SU-DHL-6 (cell line): Measurements from ENCODE around the gene GAPDH.

Source experiments
- EZH2phosphoT487 ChIP-seq: fragments of 200-600 bp; sonication (generic), shearing (Covaris generic); conservative IDR thresholded peaks from 2 replicates; pipeline ENCODE4 v1.6.1; 2018; ENCODE audit warnings: mild to moderate bottlenecking, antibody characterized with exemption, low read length, moderate library complexity, mixed read lengths
- TF ChIP-seq, protein P1 (sequence below): fragments of 200-600 bp; sonication (generic); IDR thresholded peaks from one replicate; pipeline ENCODE4 v1.5.1; 2017; ENCODE audit warnings: antibody characterized with exemption, mild to moderate bottlenecking, low read length, moderate library complexity; ENCODE audit not compliant: insufficient read depth, poor library complexity, severe bottlenecking

DNA sequence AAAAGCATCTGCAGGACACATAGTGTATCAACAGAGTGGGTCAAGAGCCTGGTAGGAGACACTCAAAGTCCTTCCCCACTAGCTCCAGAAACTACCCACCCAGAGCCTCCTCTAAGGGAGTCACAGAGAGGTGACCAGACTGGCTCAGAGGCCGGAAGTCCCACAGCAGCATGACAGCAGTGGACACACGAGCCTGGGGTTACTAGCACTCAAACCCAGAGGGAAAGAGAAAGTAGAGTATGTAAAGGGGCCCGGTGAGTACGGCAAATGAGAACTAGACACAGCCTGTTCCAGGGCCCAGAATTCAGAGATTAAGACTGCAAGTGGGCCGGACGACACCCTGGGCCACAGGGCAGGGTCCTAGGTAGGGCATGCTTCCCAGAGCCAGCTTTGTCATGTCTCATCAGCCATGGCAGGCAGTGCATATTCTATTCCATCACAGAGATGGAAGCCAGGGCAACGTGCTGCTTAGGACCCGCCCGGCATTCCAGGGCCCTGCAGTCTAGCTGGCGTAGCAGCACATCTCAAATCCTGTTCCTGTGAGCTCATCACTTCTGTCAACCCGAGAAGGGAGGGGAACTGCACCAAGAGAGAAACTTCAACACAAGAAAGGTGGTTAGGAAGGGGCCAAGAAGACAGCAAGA lies 17.3 kb downstream of the GAPDH start:
- TF ChIP-seq, protein P1, sequence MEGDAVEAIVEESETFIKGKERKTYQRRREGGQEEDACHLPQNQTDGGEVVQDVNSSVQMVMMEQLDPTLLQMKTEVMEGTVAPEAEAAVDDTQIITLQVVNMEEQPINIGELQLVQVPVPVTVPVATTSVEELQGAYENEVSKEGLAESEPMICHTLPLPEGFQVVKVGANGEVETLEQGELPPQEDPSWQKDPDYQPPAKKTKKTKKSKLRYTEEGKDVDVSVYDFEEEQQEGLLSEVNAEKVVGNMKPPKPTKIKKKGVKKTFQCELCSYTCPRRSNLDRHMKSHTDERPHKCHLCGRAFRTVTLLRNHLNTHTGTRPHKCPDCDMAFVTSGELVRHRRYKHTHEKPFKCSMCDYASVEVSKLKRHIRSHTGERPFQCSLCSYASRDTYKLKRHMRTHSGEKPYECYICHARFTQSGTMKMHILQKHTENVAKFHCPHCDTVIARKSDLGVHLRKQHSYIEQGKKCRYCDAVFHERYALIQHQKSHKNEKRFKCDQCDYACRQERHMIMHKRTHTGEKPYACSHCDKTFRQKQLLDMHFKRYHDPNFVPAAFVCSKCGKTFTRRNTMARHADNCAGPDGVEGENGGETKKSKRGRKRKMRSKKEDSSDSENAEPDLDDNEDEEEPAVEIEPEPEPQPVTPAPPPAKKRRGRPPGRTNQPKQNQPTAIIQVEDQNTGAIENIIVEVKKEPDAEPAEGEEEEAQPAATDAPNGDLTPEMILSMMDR, result no peak
- TF ChIP-seq EZH2phosphoT487, result no peak
